ENCODE results near the gene PIGA. TPM values are rescaled to one million over a fixed set of nuclear protein-coding genes. Genes with fewer than 3 reads are reported as not detected.
A peak's percentile ranks its signal among the peaks of the same experiment; 100 is the strongest.

PIGA gene
- total RNA-seq, 1 donor from 2014 or later, result 14.0 TPM

DNA sequence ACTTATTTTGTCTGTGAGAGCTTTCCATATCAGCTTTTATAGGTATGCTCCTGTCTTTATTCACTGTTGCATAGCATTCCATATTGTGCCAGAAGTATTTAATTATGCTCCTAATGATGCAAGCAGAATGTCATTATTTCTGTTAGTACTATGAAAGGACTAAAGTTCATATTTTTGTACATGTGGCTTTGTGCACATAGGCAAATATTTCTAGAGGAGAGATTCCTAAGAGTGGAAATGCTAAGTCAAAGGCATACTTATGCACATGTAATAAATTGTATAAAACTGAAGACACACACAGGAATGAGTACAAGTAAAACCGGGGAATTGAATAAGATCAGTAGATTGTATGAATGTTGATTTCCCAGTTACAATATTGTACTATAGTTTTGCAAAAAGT, 63.6 kb downstream of the PIGA start:
- H3K79me2 ChIP-seq (ENCODE audit: insufficient read depth, low read length), result no peaks in the 10 kb centered on the region
- no peaks in the 10 kb centered on the region for H4K20me1 ChIP-seq (ENCODE audit: insufficient read depth, low read length)
- H3K4me3 ChIP-seq (ENCODE audit: insufficient read depth, low read depth, low read length), result no peak overlapping the region
- H3K4me1 ChIP-seq (ENCODE audit: insufficient read depth, low read length), result no peaks in the 10 kb centered on the region
- H3K36me3 ChIP-seq (ENCODE audit: insufficient read depth, low read length), result no peaks in the 10 kb centered on the region
- Mint-ChIP-seq H3K27me3 (ENCODE audit: low read depth, unreplicated experiment) (no peaks in the 10 kb centered on the region), H3K27ac (ENCODE audit: unreplicated experiment) (no peak overlapping the region), H3K36me3 (ENCODE audit: low read depth, unreplicated experiment) (no peaks in the 10 kb centered on the region), H3K4me1 (ENCODE audit: low read depth, unreplicated experiment) (peaks cover 6% of the 10 kb centered on the region), H3K4me3 (ENCODE audit: unreplicated experiment) (no peak overlapping the region), H3K9me3 (ENCODE audit: unreplicated experiment) (no peaks in the 10 kb centered on the region)
- H3K27me3 ChIP-seq (ENCODE audit: insufficient read depth, low read length), result no peaks in the 10 kb centered on the region
- H3K27ac ChIP-seq (ENCODE audit: low read depth, low read length), result no peak overlapping the region
- DNase-seq (ENCODE audit: low read depth) (no peak), FAIRE-seq (no peak)
- H3K9ac ChIP-seq (ENCODE audit: low read length), result no peak overlapping the region
- TF ChIP-seq EZH2 (IDR thresholded peaks at IDR 0.05; ENCODE audit: insufficient read depth, low read length), result no peak
- TF ChIP-seq, protein P1, sequence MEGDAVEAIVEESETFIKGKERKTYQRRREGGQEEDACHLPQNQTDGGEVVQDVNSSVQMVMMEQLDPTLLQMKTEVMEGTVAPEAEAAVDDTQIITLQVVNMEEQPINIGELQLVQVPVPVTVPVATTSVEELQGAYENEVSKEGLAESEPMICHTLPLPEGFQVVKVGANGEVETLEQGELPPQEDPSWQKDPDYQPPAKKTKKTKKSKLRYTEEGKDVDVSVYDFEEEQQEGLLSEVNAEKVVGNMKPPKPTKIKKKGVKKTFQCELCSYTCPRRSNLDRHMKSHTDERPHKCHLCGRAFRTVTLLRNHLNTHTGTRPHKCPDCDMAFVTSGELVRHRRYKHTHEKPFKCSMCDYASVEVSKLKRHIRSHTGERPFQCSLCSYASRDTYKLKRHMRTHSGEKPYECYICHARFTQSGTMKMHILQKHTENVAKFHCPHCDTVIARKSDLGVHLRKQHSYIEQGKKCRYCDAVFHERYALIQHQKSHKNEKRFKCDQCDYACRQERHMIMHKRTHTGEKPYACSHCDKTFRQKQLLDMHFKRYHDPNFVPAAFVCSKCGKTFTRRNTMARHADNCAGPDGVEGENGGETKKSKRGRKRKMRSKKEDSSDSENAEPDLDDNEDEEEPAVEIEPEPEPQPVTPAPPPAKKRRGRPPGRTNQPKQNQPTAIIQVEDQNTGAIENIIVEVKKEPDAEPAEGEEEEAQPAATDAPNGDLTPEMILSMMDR (IDR thresholded peaks at IDR 0.05; ENCODE audit: insufficient read depth, low read depth, low read length), result no peak
- H2AFZ ChIP-seq (ENCODE audit: low read depth, low read length), result no peak overlapping the region
- no peaks in the 10 kb centered on the region for H3K9me3 ChIP-seq (ENCODE audit: insufficient read depth, low read depth, low read length)
- no peak overlapping the region for H3K4me2 ChIP-seq (ENCODE audit: low read length)

DNA sequence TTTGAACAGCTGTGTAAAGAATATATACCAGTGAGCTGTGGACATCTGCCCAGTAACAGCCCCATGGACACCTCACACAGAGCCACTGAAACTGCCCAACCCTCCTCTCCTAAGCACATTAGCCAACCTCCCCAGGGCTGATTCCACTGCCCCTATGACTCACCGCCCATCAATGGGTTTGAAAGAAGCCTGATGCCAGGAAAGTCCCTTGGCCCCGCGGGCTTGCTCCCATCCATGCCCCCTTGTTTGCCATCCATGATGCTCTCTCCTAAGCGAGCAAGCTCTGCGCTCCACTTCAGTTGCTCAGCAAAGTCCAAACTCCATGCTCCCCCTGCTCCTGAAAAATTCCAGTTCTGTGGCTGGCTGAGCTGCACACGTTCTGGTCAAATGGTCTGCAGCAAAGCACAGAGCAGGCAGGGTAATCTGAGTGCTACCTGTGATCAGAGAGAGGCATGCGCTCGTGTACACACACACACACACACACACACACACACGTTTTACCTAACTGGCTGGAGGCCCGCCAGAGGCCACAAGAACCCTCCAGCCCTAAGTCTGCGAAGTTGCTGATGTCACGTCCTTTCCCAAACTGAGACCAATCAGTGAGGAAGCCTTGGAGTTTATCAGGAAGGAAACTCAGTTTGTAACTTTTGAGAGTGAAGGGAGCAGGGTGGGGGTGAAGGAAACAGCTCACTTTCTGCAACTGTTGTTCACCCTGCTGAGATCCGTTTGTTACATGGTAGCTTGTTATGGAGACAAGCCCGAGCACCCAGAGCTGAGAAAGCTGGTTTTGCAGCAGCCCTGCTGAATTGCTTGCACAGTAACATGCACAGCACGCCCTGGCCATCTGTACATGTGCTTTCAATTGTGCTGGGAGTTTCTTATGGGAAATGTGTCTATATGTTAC, 65.5 kb downstream of the PIGA start, which contains the start of gene ASB9:
Gene ASB9 (minus strand): TSS at position 466 of the 904 bp plus-strand sequence. CDS start 209 bp downstream, at position 257.
- Mint-ChIP-seq H3K4me1 (ENCODE audit: low read depth, unreplicated experiment) (peaks cover 6% of the 10 kb centered on the region), H3K27ac (ENCODE audit: unreplicated experiment) (no peak within 1 kb of the TSS), H3K36me3 (ENCODE audit: low read depth, unreplicated experiment) (no peaks in the 10 kb centered on the region), H3K4me3 (ENCODE audit: unreplicated experiment) (no peak within 1 kb of the TSS), H3K27me3 (ENCODE audit: low read depth, unreplicated experiment) (peaks cover 4% of the 10 kb centered on the region), H3K9me3 (ENCODE audit: unreplicated experiment) (no peaks in the 10 kb centered on the region)
- Histone ChIP-seq H3K27me3 (ENCODE audit: insufficient read depth, low read length) (no peaks in the 10 kb centered on the region), H3K4me3 (ENCODE audit: insufficient read depth, low read depth, low read length) (no peak within 1 kb of the TSS), H4K20me1 (ENCODE audit: insufficient read depth, low read length) (no peaks in the 10 kb centered on the region), H3K4me1 (ENCODE audit: insufficient read depth, low read length) (no peaks in the 10 kb centered on the region), H3K9ac (ENCODE audit: low read length) (no peak within 1 kb of the TSS), H3K4me2 (ENCODE audit: low read length) (peak within 1 kb of the TSS; percentile 36), H3K9me3 (ENCODE audit: insufficient read depth, low read depth, low read length) (no peaks in the 10 kb centered on the region), H2AFZ (ENCODE audit: low read depth, low read length) (peak within 1 kb of the TSS; percentile 26), H3K27ac (ENCODE audit: low read depth, low read length) (no peak within 1 kb of the TSS), H3K36me3 (ENCODE audit: insufficient read depth, low read length) (no peaks in the 10 kb centered on the region), H3K79me2 (ENCODE audit: insufficient read depth, low read length) (no peaks in the 10 kb centered on the region)
- TF ChIP-seq EZH2 (IDR thresholded peaks at IDR 0.05; ENCODE audit: insufficient read depth, low read length), result no peak
- TF ChIP-seq, protein P1 (IDR thresholded peaks at IDR 0.05; ENCODE audit: insufficient read depth, low read depth, low read length), result no peak
- DNase-seq (ENCODE audit: low read depth), result peak; percentile 9
- FAIRE-seq, result peak; percentile 100

Other genes starting within 250 kb of the PIGA start
- 0.27 TPM in 1 of 2 replicates, not detected in the other for gene ASB9, start 65.4 kb downstream of the PIGA start, total RNA-seq
- gene ASB11, start 19.9 kb downstream of the PIGA start, total RNA-seq, result not detected in 2 replicates
- gene VEGFD, start 48.9 kb upstream of the PIGA start, total RNA-seq, result not detected in 2 replicates
- gene PIR, start 157.8 kb upstream of the PIGA start, total RNA-seq, result 5.0 and 5.5 TPM in 2 replicates
- gene BMX, start 165.3 kb upstream of the PIGA start, total RNA-seq, result not detected in 2 replicates